ENCODE results near the gene PHF13.

Gene PHF13

GRCh38 chr1:6666696-6667095, 53.2 kb downstream of the PHF13 start:
- no peak for DNase-seq (ENCODE audit: low read depth)

GRCh38 chr1:6667139-6667538, 53.6 kb downstream of the PHF13 start:
- no peak for DNase-seq (ENCODE audit: low read depth)

- no peak for DNase-seq (ENCODE audit: low read depth)
These were observed 55.0 kb downstream of the PHF13 start for GRCh38 chr1:6668503-6668902.

GRCh38 chr1:6672558-6672957, 59.0 kb downstream of the PHF13 start:
- DNase-seq (ENCODE audit: low read depth): no peak

All from GM04504 (cell line).